Activated naive CD4-positive, alpha-beta T cell treated with anti-CD3 and anti-CD28 coated beads for 36 hours (primary cell): ENCODE data around the gene MICAL3. TPM values are rescaled to one million over a fixed set of nuclear protein-coding genes. Genes with fewer than 3 reads are reported as not detected.

Experiments
- CTCF ChIA-PET: fragments of 350-600 bp; sonication (Branson Sonifier 250); formaldehyde crosslinking; loops from one replicate; lab custom pipeline; 2021; ENCODE audit warnings: antibody characterized with exemption; lab: Charles Lee
- DNase-seq: peaks from one replicate; pipeline ENCODE4 v3.0.0-alpha.2; 2020
- H3K27ac Mint-ChIP-seq: one replicate; pipeline ENCODE4 v1.8.0; 2021; ENCODE audit warnings: mild to moderate bottlenecking, mixed read lengths
- H3K27me3 Mint-ChIP-seq: one replicate; pipeline ENCODE4 v1.8.0; 2021; ENCODE audit warnings: low read depth, mixed read lengths
- H3K36me3 Mint-ChIP-seq: one replicate; pipeline ENCODE4 v1.8.0; 2021; ENCODE audit warnings: low read depth, mixed read lengths
- H3K4me1 Mint-ChIP-seq: one replicate; pipeline ENCODE4 v1.8.0; 2021; ENCODE audit warnings: low read depth, mixed read lengths
- H3K4me3 Mint-ChIP-seq: one replicate; pipeline ENCODE4 v1.8.0; 2021; ENCODE audit warnings: mild to moderate bottlenecking, moderate library complexity, mixed read lengths
- H3K9me3 Mint-ChIP-seq: one replicate; pipeline ENCODE4 v1.8.0; 2021; ENCODE audit warnings: mixed read lengths
- intact Hi-C: fragments of 100-400 bp; cut with micrococcal nuclease; formaldehyde crosslinking; loops from one replicate; pipeline ENCODE4 v1.15.1; 2023
- total RNA-seq, 2 experiments: library from RNA; stranded (reverse); gene quantifications; one replicate each; pipeline ENCODE4 v1.2.3, GENCODE V29; 2021

Gene MICAL3
- total RNA-seq, 2 experiments from 2014 or later, result 21.0 to 25.8 TPM

GRCh38 chr22:17808693-17809403, 215.5 kb downstream of the MICAL3 start:
- H3K4me3 Mint-ChIP-seq, result no peak overlapping the region
- CTCF ChIA-PET, result no interaction called here
- no peak for DNase-seq
- no peak overlapping the region for H3K27ac Mint-ChIP-seq
- no peaks in the 10 kb centered on the region for H3K27me3 Mint-ChIP-seq
- intact Hi-C loops, result no loop called here
- peaks cover 10% of the 10 kb centered on the region for H3K36me3 Mint-ChIP-seq
- H3K9me3 Mint-ChIP-seq, result no peaks in the 10 kb centered on the region
- H3K4me1 Mint-ChIP-seq, result no peaks in the 10 kb centered on the region

GRCh38 chr22:17807578-17808410, 216.6 kb downstream of the MICAL3 start:
- CTCF ChIA-PET, result no interaction called here
- no peaks in the 10 kb centered on the region for H3K4me1 Mint-ChIP-seq

GRCh38 chr22:17807086-17807485, 217.3 kb downstream of the MICAL3 start:
- no peaks in the 10 kb centered on the region for H3K27me3 Mint-ChIP-seq
- no peaks in the 10 kb centered on the region for H3K9me3 Mint-ChIP-seq
- DNase-seq, result no peak
- H3K4me1 Mint-ChIP-seq, result no peaks in the 10 kb centered on the region
- no peak overlapping the region for H3K4me3 Mint-ChIP-seq
- peaks cover 12% of the 10 kb centered on the region for H3K36me3 Mint-ChIP-seq
- H3K27ac Mint-ChIP-seq, result no peak overlapping the region
- intact Hi-C loops, result no loop called here
- CTCF ChIA-PET, result interaction anchor here (0.6 kb wide), 1 partner anchor 40 kb away, joined by 3 read pairs; no protein-coding TSS in a partner anchor

More at GRCh38 chr22:17807578-17808410, 216.6 kb downstream of the MICAL3 start:
- no peak overlapping the region for H3K27ac Mint-ChIP-seq
- no peak overlapping the region for H3K4me3 Mint-ChIP-seq
- intact Hi-C loops, result no loop called here
- H3K9me3 Mint-ChIP-seq, result no peaks in the 10 kb centered on the region
- H3K27me3 Mint-ChIP-seq, result no peaks in the 10 kb centered on the region
- peaks cover 12% of the 10 kb centered on the region for H3K36me3 Mint-ChIP-seq
- no peak for DNase-seq

- H3K36me3 Mint-ChIP-seq, result peaks cover 12% of the 10 kb centered on the region
- H3K27me3 Mint-ChIP-seq, result no peaks in the 10 kb centered on the region
- CTCF ChIA-PET, result interaction anchor here (0.6 kb wide), 1 partner anchor 39 kb away, joined by 3 read pairs; no protein-coding TSS in a partner anchor
- H3K9me3 Mint-ChIP-seq, result no peaks in the 10 kb centered on the region
- no peak overlapping the region for H3K4me3 Mint-ChIP-seq
- H3K27ac Mint-ChIP-seq, result no peak overlapping the region
- H3K4me1 Mint-ChIP-seq, result no peaks in the 10 kb centered on the region
- no peak for DNase-seq
- intact Hi-C loops, result no loop called here
These were observed 217.9 kb downstream of the MICAL3 start for GRCh38 chr22:17806437-17806836.

GRCh38 chr22:17804331-17805080, 219.9 kb downstream of the MICAL3 start:
- H3K9me3 Mint-ChIP-seq, result no peaks in the 10 kb centered on the region
- H3K4me1 Mint-ChIP-seq, result no peaks in the 10 kb centered on the region
- H3K4me3 Mint-ChIP-seq, result no peak overlapping the region
- no peaks in the 10 kb centered on the region for H3K27me3 Mint-ChIP-seq
- CTCF ChIA-PET, result no interaction called here
- no peak for DNase-seq
- intact Hi-C loops, result no loop called here
- peaks cover 9% of the 10 kb centered on the region for H3K36me3 Mint-ChIP-seq
- H3K27ac Mint-ChIP-seq, result no peak overlapping the region

GRCh38 chr22:17803609-17804270, 220.6 kb downstream of the MICAL3 start:
- intact Hi-C loops, result no loop called here
- Mint-ChIP-seq H3K27ac (no peak overlapping the region), H3K27me3 (no peaks in the 10 kb centered on the region), H3K4me1 (no peaks in the 10 kb centered on the region), H3K36me3 (peaks cover 8% of the 10 kb centered on the region), H3K9me3 (no peaks in the 10 kb centered on the region), H3K4me3 (no peak overlapping the region)
- no peak for DNase-seq
- CTCF ChIA-PET, result interaction anchor here (1.1 to 1.2 kb wide), 2 partner anchors 25 to 273 kb away, joined by 3 read pairs; no protein-coding TSS in a partner anchor

- CTCF ChIA-PET, result interaction anchor here (1.1 to 1.2 kb wide), 2 partner anchors 26 to 273 kb away, joined by 3 read pairs; no protein-coding TSS in a partner anchor
- H3K4me3 Mint-ChIP-seq, result no peak overlapping the region
- H3K27me3 Mint-ChIP-seq, result no peaks in the 10 kb centered on the region
- no peak for DNase-seq
- intact Hi-C loops, result no loop called here
- H3K9me3 Mint-ChIP-seq, result no peaks in the 10 kb centered on the region
- peaks cover 4% of the 10 kb centered on the region for H3K4me1 Mint-ChIP-seq
- H3K27ac Mint-ChIP-seq, result no peak overlapping the region
- peaks cover 8% of the 10 kb centered on the region for H3K36me3 Mint-ChIP-seq
These were observed 221.5 kb downstream of the MICAL3 start for GRCh38 chr22:17802822-17803221.

GRCh38 chr22:17802411-17802810, 221.9 kb downstream of the MICAL3 start:
- H3K27me3 Mint-ChIP-seq, result no peaks in the 10 kb centered on the region
- intact Hi-C loops, result no loop called here
- H3K4me3 Mint-ChIP-seq, result no peak overlapping the region
- H3K4me1 Mint-ChIP-seq, result peaks cover 4% of the 10 kb centered on the region
- CTCF ChIA-PET, result interaction anchor here (1.1 to 1.2 kb wide), 2 partner anchors 26 to 274 kb away, joined by 3 read pairs; no protein-coding TSS in a partner anchor
- no peak overlapping the region for H3K27ac Mint-ChIP-seq
- H3K36me3 Mint-ChIP-seq, result peaks cover 5% of the 10 kb centered on the region
- no peak for DNase-seq
- no peaks in the 10 kb centered on the region for H3K9me3 Mint-ChIP-seq

- Mint-ChIP-seq H3K4me1 (peaks cover 4% of the 10 kb centered on the region), H3K27ac (no peak overlapping the region), H3K36me3 (no peaks in the 10 kb centered on the region), H3K9me3 (no peaks in the 10 kb centered on the region), H3K27me3 (no peaks in the 10 kb centered on the region), H3K4me3 (no peak overlapping the region)
- intact Hi-C loops, result no loop called here
- no peak for DNase-seq
- CTCF ChIA-PET, result interaction anchor here (1.6 kb wide), 1 partner anchor 13 kb away, joined by 5 read pairs; no protein-coding TSS in a partner anchor
These were observed 226.4 kb downstream of the MICAL3 start for GRCh38 chr22:17797721-17798559.

- intact Hi-C loops, result no loop called here
- H3K9me3 Mint-ChIP-seq, result no peaks in the 10 kb centered on the region
- H3K27me3 Mint-ChIP-seq, result no peaks in the 10 kb centered on the region
- no peak overlapping the region for H3K4me3 Mint-ChIP-seq
- no peak overlapping the region for H3K27ac Mint-ChIP-seq
- H3K4me1 Mint-ChIP-seq, result peaks cover 4% of the 10 kb centered on the region
- CTCF ChIA-PET, result interaction anchor here (1.6 kb wide), 1 partner anchor 12 kb away, joined by 5 read pairs; no protein-coding TSS in a partner anchor
- H3K36me3 Mint-ChIP-seq, result no peaks in the 10 kb centered on the region
- no peak for DNase-seq
These were observed 227.7 kb downstream of the MICAL3 start for GRCh38 chr22:17796695-17797094.
